Ectodermal cell (in vitro differentiated cells): ENCODE measurements around the gene MT1M.

Source experiments
- H3K27ac ChIP-seq: 2 replicates; pipeline ENCODE4 v1.7.0; 2013; ENCODE audit warnings: mild to moderate bottlenecking, low read depth, low read length; ENCODE audit not compliant: insufficient read depth, poor library complexity, severe bottlenecking
- H3K27me3 ChIP-seq: 2 replicates; pipeline ENCODE4 v1.7.0; 2013; ENCODE audit warnings: mild to moderate bottlenecking, low read length; ENCODE audit not compliant: insufficient read depth, control insufficient read depth, poor library complexity, severe bottlenecking
- H3K36me3 ChIP-seq: one replicate; pipeline ENCODE4 v1.7.0; 2013; ENCODE audit warnings: low read length; ENCODE audit not compliant: control insufficient read depth, insufficient read depth
- H3K4me1 ChIP-seq: one replicate; pipeline ENCODE4 v1.7.0; 2013; ENCODE audit warnings: low read length; ENCODE audit not compliant: control insufficient read depth, insufficient read depth
- H3K4me3 ChIP-seq: 2 replicates; pipeline ENCODE4 v1.7.0; 2013; ENCODE audit warnings: low read depth, low read length, control low read depth; ENCODE audit not compliant: insufficient read depth
- H3K9me3 ChIP-seq: 2 replicates; pipeline ENCODE4 v1.7.0; 2013; ENCODE audit warnings: mild to moderate bottlenecking, low read length, moderate library complexity; ENCODE audit not compliant: control insufficient read depth
- WGBS, 2 experiments: methylation state at CpG; one replicate each; pipeline ENCODE4 v1.1.7; 2013; ENCODE audit warnings: missing lambda C conversion rate in 2 of 2; 5-methylcytosine and 5-hydroxymethylcytosine counted together

Gene MT1M

DNA sequence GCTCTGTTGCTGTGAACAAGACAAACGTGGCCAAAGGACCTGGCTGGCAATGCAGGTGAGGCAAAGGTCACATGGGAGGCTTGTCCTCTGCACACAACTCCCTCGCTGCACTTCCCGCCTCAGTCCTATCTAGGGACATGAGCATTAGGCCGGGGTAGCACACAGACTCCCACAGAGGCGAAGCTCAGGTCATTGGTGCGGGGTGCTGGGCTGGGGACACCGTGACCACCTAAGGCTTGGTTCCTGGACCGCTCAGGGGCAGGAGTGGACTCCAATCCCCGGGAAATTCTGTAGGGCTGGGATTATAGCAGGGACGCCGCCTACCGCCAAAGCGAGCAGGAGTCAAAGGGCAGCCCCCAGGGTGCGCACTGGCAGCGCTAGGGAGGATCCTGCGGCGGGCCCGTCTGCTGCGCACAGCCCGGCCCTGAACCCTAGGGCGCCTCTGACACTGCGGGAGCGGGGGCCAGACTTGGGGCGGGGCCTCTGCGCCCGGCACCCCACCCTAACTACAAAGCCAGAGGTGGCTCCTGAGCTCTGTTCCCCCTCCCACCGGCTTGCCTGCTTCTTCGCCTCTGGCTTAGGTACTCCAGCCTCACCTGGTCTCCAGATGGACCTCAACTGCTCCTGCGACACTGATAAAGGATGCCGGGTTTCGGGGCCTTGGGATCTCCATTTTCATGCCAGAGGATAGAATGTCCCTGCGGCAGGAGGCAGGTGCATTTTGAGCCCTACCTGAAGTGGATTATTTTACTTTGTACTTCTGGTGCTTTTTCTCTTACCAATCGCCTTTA, 15.4 kb downstream of the MT1M start:
- H3K27me3 ChIP-seq = peaks cover 83% of the 10 kb centered on the region
- no peak overlapping the region for H3K4me3 ChIP-seq
- 48 to 52% methylated on average over 33 of the region's 33 CpGs for WGBS, 2 experiments
- H3K9me3 ChIP-seq = no peaks in the 10 kb centered on the region
- peaks cover 7% of the 10 kb centered on the region for H3K4me1 ChIP-seq
- no peaks in the 10 kb centered on the region for H3K36me3 ChIP-seq
- no peak overlapping the region for H3K27ac ChIP-seq

DNA sequence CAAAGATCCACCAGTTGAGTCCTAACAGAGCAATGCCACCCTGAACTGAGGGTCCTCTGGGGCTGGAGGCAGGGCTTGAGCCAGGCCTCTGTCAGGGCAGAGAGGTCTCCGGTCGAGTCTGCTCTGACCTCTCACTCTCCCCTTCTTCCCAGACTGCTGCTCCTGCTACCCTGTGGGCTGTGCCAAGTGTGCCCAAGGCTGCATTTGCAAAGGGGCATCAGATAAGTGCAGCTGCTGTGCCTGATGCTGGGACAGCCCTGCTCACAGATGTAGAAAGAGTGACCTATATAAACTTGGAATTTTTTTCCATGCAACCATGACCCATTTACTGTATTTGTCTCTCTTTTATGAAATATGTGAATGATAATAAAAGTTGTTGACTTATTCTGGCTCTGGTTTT, 16.8 kb downstream of the MT1M start:
- Histone ChIP-seq H3K4me1 (no peaks in the 10 kb centered on the region), H3K27me3 (peaks cover 72% of the 10 kb centered on the region), H3K4me3 (no peak overlapping the region), H3K9me3 (no peaks in the 10 kb centered on the region), H3K36me3 (no peaks in the 10 kb centered on the region), H3K27ac (no peak overlapping the region)
- WGBS, 2 experiments = 90 to 93% methylated on average over 2 of the region's 2 CpGs

DNA sequence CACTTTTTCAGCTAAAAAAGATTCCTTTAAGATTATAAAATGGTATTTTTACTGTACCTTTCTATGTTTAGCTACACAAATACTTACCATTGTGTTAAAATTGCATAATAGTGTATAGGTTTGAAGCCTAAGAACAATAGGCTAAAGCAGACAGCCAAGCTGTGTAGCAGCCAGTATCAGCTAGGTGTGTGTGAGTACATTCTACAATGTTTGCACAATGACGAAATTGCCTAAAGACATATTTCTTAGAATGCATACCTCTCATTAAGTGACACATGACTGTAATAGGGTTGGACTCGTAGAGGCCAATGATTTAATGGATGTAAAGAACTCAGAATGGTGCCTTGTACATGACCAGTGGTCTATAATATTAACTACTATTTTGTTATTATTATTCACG, 17.4 kb downstream of the MT1M start:
- peaks cover 67% of the 10 kb centered on the region for H3K27me3 ChIP-seq
- H3K4me3 ChIP-seq = no peak overlapping the region
- no peaks in the 10 kb centered on the region for H3K4me1 ChIP-seq
- no peak overlapping the region for H3K27ac ChIP-seq
- H3K9me3 ChIP-seq = no peaks in the 10 kb centered on the region
- WGBS, 2 experiments = 87 to 91% methylated on average over 2 to 3 of the region's 3 CpGs
- H3K36me3 ChIP-seq = no peaks in the 10 kb centered on the region

DNA sequence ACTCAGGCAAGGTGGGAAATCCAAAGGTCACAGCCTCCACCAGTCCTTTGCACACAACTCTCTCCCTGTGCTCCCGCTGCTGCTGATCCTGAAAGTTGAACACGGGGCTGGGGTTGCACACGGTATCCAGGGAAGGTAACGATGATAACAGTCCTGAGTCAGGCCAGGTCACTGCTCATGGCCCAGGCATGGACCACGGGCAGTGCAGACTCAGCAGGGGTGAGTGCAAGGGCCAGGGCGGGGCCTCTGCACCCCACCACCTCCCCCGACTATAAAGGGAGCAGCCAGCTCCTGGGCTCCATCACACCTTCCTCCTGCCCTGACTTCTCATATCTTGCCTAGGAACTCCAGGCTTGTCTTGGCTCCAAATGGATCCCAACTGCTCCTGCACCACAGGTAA, 19.1 kb downstream of the MT1M start, which contains the start of gene MT1B:
Gene MT1B (plus strand): TSS at position 301 of the 400 bp plus-strand sequence. CDS start 68 bp downstream, at position 369.
- Histone ChIP-seq H3K9me3 (no peaks in the 10 kb centered on the region), H3K27me3 (peaks cover 60% of the 10 kb centered on the region), H3K4me3 (no peak within 1 kb of the TSS), H3K27ac (no peak within 1 kb of the TSS), H3K4me1 (no peaks in the 10 kb centered on the region), H3K36me3 (no peaks in the 10 kb centered on the region)
- WGBS, 2 experiments = 79 to 88% methylated on average over 7 of the region's 7 CpGs

DNA sequence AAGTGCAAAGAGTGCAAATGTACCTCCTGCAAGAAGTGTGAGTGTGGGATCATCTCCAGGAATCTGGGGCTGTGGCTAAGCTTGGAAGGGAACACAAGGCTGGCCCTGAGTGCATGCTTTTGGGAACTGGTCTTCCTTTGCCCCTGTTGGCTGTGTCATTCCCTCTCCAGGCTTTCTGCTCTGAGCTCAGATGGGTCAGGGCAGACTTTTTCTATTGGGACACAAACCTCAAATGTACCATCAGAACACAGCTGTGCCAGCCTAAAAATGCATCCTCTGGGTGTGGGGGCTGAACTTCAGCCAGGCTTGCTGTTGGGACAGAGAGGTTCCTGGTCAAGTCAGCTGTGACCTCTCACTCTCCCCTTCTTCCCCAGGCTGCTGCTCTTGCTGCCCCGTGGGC, 20.1 kb downstream of the MT1M start:
- WGBS, 2 experiments = 83% methylated on average over 1 of the region's 1 CpG
- Histone ChIP-seq H3K36me3 (no peaks in the 10 kb centered on the region), H3K27ac (no peak overlapping the region), H3K9me3 (no peaks in the 10 kb centered on the region), H3K4me1 (no peaks in the 10 kb centered on the region), H3K4me3 (no peak overlapping the region), H3K27me3 (peaks cover 60% of the 10 kb centered on the region)

DNA sequence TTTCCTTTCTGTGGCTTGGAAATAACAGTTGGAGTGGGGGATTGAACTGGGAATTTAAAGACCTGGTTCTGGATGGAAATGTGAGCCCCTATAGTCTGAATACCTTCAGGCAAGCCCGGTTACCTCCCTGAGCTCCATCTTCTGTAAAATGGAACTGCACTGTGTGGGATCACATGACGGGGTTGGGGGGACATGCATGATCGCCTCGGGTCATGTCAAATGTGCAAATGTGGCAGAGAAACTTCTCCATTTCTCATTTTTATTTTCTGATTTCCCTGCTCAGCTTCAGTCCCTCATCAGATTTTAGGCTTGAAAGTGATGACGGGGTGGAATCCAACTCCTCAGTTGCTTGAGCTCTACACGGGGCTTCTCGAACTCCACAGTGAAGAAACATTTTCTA, 20.8 kb downstream of the MT1M start:
- Histone ChIP-seq H3K9me3 (no peaks in the 10 kb centered on the region), H3K27ac (no peak overlapping the region), H3K4me3 (no peak overlapping the region), H3K27me3 (peaks cover 60% of the 10 kb centered on the region), H3K4me1 (peaks cover 1% of the 10 kb centered on the region), H3K36me3 (no peaks in the 10 kb centered on the region)
- 93 to 96% methylated on average over 7 of the region's 7 CpGs for WGBS, 2 experiments

DNA sequence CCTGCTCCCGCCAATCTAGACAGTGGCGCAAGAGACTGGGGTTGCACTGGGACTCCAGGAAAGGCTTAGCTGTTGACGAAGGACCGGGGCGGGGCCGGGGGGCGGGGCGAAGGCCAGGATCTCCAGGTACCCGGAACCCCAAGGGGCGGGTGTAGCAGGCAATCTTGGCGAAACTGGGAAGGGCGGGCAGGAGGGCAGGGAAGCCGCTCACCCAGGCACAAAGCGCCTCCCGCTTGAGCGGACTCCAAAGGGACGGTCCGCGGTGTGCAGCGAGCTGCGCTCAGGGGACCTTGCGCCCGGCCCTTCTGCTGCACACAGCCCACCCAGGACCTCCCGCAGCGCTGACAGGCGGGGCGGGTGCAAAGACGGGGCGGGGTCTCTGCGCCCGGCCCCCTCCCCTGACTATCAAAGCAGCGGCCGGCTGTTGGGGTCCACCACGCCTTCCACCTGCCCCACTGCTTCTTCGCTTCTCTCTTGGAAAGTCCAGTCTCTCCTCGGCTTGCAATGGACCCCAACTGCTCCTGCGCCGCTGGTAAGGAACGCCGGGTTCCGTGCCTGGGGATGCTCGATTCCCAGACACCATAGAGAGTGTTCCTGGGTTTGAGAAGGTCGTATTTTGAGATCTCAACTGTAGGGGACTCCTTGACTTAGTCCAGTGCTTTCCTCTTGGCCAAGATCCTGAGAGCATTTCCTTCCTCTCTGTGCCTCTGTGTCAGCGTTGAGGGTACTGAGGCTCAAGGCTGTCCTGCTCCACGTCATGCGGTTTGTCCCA, 25.3 kb downstream of the MT1M start, which contains the start of gene MT1F:
Gene MT1F (plus strand): TSS at position 405 of the 772 bp plus-strand sequence. CDS start 100 bp downstream, at position 505.
- Histone ChIP-seq H3K4me3 (peak within 1 kb of the TSS; percentile 33), H3K4me1 (peaks cover 9% of the 10 kb centered on the region), H3K9me3 (no peaks in the 10 kb centered on the region), H3K27ac (no peak within 1 kb of the TSS), H3K27me3 (peaks cover 77% of the 10 kb centered on the region), H3K36me3 (no peaks in the 10 kb centered on the region)
- 2% methylated on average over 46 of the region's 46 CpGs for WGBS, 2 experiments

DNA sequence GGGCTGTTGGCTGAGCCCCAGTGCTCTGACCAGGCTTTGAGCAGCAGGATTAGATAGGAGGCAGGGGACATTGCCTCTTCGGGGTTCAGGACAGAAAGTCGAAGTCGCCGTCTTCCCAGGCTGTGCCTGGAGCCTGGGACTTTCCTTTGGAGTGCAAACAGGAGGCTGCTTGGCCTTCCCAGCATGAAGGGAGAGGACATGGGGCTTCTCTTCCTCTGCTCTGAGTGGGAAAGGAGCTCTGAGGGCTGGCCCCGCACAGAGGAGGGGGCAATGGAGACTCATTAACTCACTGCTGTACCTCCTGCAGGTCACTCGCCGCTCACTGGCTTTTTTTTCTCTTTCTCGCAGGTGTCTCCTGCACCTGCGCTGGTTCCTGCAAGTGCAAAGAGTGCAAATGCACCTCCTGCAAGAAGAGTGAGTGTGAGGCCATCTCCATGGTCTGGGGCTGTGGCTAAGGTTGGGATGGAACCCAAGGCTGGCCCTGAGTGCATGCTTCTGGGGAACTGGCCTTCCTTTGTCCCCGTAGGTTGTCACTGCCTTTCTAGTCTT, 25.9 kb downstream of the MT1M start:
- Histone ChIP-seq H3K27ac (no peak overlapping the region), H3K4me3 (peak overlapping the region; percentile 33), H3K27me3 (peaks cover 79% of the 10 kb centered on the region), H3K4me1 (peaks cover 13% of the 10 kb centered on the region), H3K9me3 (no peaks in the 10 kb centered on the region), H3K36me3 (no peaks in the 10 kb centered on the region)
- WGBS, 2 experiments = 29 to 35% methylated on average over 10 of the region's 10 CpGs

DNA sequence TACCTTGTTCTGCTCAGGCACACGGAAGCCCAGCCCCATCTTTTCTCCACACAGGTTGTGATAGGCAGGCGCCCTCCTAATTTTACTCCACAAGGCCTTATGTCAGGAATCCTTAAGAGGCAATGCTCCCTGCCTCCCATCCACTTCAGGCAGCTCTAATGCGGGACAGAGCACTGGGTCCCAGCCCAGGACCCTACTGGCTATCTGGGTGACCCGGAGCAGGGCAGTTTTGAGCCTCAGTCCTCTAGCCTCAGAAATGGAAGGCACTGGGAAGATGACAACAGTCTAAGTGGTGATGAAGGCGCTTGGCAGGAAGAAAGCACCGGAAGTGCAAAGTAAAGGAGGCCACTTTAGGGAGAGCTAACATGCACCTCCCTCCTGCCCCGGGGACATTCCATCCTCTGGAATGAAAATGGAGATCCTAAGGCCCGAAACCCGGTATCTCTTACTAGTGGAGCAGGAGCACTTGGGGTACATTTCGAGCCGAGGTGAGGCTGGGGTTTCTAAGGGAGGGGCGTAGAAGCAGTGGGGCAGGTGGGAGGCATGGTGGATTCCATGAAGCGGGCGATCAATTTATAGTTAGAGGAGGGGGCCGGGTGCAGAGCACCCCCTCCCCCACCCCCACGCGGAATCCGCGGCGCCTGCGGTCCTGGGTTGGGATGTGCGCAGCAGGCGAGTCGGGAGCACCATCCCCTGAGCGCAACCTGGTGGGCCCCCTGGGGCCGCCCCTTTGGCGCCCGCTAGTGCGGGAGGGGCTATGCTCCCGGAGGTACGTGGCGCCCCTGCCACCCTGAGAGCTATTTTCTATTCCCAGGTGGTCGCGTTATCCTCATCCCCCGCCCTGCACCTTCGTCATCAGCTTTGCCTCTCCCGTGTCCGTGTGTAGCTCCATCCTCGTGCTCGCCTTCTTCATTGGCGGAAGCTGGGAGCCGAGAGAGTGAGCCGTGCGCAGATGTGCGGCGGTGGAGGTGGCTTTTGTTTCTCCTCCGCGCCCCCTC, 30.2 kb downstream of the MT1M start:
- WGBS, 2 experiments = 13% methylated on average over 48 of the region's 48 CpGs
- Histone ChIP-seq H3K36me3 (no peaks in the 10 kb centered on the region), H3K4me3 (peak overlapping the region; percentile 19), H3K9me3 (no peaks in the 10 kb centered on the region), H3K27ac (no peak overlapping the region), H3K4me1 (peaks cover 13% of the 10 kb centered on the region), H3K27me3 (peaks cover 100% of the 10 kb centered on the region)
